Measurements from ENCODE around the gene HPCAL4. TPM values are rescaled to one million over a fixed set of nuclear protein-coding genes. Genes with fewer than 3 reads are reported as not detected.

The HPCAL4 gene
- total and polyA plus RNA-seq, 10 of the 15 experiments (the other 5 are each of a cell fraction or from before 2014, with no cell fraction given), result 0.05 to 0.18 (median 0.06) TPM; not detected in 5

DNA sequence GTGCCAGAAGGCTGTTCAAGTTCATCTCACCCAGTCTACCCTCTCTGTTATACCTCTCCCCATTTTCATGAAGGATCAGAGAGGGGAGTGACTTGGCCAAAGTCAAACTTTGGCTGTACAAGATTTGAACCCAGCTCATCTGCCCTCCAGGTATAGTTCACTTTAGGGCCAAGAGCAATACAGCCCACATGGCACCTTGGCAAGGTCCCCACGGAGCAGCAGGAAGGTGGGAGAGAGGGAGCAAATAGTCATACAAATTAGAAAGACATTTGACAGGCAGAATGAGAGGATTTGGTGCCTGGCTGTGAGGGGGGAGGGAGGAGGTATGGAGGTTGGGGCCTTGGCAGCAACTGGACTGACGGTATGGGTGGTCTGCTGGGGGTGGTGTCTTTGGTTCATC is 1.0 kb downstream of the HPCAL4 start:
- intact Hi-C loops (cut with micrococcal nuclease; ENCODE audit: unreplicated experiment), result no loop called here
- no TSS peak for BruUV-seq (replicated peaks)

More for the DNA sequence above, 1.0 kb downstream of the HPCAL4 start:
- H3K4me1 ChIP-seq (ENCODE audit: control insufficient read depth, insufficient read depth, low read length), result peaks cover 7% of the 10 kb centered on the region
- no peaks in the 10 kb centered on the region for H3K36me3 ChIP-seq (ENCODE audit: control insufficient read depth in 2 of 2, insufficient read depth in 2 of 2, low read length in 1 of 2)
- H3K27me3 ChIP-seq (replicated peaks in 1 of 2; ENCODE audit: control insufficient read depth in 2 of 2, insufficient read depth in 2 of 2, low read length in 1 of 2), result peaks cover 1 to 4% of the 10 kb centered on the region in 2 experiments; a peak in 3 of 4 replicates
- no peak overlapping the region for H3K4me3 ChIP-seq
- H2AFZ ChIP-seq (ENCODE audit: control insufficient read depth, low read depth, low read length), result no peak overlapping the region
- POLR2A ChIA-PET, result no interaction called here
- SMC1A ChIA-PET (ENCODE audit: uncharacterized antibody, unreplicated experiment), result interaction anchor here (0.7 to 1.1 kb wide), 3 partner anchors 9 to 20 kb away, joined by 3 to 4 read pairs (median 3); no protein-coding TSS in a partner anchor
- no peaks in the 10 kb centered on the region for H3K79me2 ChIP-seq (ENCODE audit: control insufficient read depth, insufficient read depth, low read length)
- DNase-seq (ENCODE audit: low read depth, low spot score) (no peak), FAIRE-seq (no peak), ATAC-seq (no peak)
- CTCF ChIA-PET, result interaction anchor here (0.9 kb wide), 1 partner anchor 32 kb away, joined by 4 read pairs; no protein-coding TSS in a partner anchor
- no peaks in the 10 kb centered on the region for H3K9me3 ChIP-seq (replicated peaks; ENCODE audit: control insufficient read depth, insufficient read depth, low read length)
- H3K9ac ChIP-seq (ENCODE audit: control insufficient read depth, insufficient read depth, low read length), result no peak overlapping the region
- H4K20me1 ChIP-seq (ENCODE audit: control insufficient read depth, insufficient read depth), result no peaks in the 10 kb centered on the region
- no peak overlapping the region for H3K4me2 ChIP-seq (ENCODE audit: control insufficient read depth, insufficient read depth)
- no peak overlapping the region for H3K27ac ChIP-seq (ENCODE audit: control insufficient read depth, insufficient read depth)
- TF ChIP-seq, protein P1, sequence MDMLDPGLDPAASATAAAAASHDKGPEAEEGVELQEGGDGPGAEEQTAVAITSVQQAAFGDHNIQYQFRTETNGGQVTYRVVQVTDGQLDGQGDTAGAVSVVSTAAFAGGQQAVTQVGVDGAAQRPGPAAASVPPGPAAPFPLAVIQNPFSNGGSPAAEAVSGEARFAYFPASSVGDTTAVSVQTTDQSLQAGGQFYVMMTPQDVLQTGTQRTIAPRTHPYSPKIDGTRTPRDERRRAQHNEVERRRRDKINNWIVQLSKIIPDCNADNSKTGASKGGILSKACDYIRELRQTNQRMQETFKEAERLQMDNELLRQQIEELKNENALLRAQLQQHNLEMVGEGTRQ (IDR thresholded peaks at IDR 0.05; ENCODE audit: borderline replicate concordance, low read depth, low read length), result no peak
- TF ChIP-seq GABPA (IDR thresholded peaks at IDR 0.05; ENCODE audit: low read depth) (no peak), TARDBP (IDR thresholded peaks at IDR 0.05; ENCODE audit: borderline replicate concordance) (no peak), SPI1 (IDR thresholded peaks at IDR 0.05; ENCODE audit: borderline replicate concordance, insufficient read depth, low read depth, low read length) (no peak), POLR2AphosphoS5 (IDR thresholded peaks at IDR 0.05; ENCODE audit: low read length) (no peak), SIX5 (IDR thresholded peaks at IDR 0.05; ENCODE audit: low read depth, low read length, severe bottlenecking) (no peak), IRF4 (IDR thresholded peaks at IDR 0.05; ENCODE audit: low read depth, low read length) (no peak), CEBPB (IDR thresholded peaks at IDR 0.05; ENCODE audit: borderline replicate concordance in 1 of 2, low read depth in 2 of 2, low read length in 2 of 2) (no peak), YY1 (IDR thresholded peaks at IDR 0.05; ENCODE audit: low read depth, low read length) (no peak), RUNX3 (IDR thresholded peaks at IDR 0.05; ENCODE audit: low read length) (no peak), CBFB (IDR thresholded peaks at IDR 0.05; ENCODE audit: low read depth) (no peak), BCL11A (IDR thresholded peaks at IDR 0.05; ENCODE audit: low read depth, low read length) (no peak)
- TF ChIP-seq, protein P2, sequence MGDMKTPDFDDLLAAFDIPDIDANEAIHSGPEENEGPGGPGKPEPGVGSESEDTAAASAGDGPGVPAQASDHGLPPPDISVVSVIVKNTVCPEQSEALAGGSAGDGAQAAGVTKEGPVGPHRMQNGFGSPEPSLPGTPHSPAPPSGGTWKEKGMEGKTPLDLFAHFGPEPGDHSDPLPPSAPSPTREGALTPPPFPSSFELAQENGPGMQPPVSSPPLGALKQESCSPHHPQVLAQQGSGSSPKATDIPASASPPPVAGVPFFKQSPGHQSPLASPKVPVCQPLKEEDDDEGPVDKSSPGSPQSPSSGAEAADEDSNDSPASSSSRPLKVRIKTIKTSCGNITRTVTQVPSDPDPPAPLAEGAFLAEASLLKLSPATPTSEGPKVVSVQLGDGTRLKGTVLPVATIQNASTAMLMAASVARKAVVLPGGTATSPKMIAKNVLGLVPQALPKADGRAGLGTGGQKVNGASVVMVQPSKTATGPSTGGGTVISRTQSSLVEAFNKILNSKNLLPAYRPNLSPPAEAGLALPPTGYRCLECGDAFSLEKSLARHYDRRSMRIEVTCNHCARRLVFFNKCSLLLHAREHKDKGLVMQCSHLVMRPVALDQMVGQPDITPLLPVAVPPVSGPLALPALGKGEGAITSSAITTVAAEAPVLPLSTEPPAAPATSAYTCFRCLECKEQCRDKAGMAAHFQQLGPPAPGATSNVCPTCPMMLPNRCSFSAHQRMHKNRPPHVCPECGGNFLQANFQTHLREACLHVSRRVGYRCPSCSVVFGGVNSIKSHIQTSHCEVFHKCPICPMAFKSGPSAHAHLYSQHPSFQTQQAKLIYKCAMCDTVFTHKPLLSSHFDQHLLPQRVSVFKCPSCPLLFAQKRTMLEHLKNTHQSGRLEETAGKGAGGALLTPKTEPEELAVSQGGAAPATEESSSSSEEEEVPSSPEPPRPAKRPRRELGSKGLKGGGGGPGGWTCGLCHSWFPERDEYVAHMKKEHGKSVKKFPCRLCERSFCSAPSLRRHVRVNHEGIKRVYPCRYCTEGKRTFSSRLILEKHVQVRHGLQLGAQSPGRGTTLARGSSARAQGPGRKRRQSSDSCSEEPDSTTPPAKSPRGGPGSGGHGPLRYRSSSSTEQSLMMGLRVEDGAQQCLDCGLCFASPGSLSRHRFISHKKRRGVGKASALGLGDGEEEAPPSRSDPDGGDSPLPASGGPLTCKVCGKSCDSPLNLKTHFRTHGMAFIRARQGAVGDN (IDR thresholded peaks at IDR 0.05), result no peak
- TF ChIP-seq, protein P3, sequence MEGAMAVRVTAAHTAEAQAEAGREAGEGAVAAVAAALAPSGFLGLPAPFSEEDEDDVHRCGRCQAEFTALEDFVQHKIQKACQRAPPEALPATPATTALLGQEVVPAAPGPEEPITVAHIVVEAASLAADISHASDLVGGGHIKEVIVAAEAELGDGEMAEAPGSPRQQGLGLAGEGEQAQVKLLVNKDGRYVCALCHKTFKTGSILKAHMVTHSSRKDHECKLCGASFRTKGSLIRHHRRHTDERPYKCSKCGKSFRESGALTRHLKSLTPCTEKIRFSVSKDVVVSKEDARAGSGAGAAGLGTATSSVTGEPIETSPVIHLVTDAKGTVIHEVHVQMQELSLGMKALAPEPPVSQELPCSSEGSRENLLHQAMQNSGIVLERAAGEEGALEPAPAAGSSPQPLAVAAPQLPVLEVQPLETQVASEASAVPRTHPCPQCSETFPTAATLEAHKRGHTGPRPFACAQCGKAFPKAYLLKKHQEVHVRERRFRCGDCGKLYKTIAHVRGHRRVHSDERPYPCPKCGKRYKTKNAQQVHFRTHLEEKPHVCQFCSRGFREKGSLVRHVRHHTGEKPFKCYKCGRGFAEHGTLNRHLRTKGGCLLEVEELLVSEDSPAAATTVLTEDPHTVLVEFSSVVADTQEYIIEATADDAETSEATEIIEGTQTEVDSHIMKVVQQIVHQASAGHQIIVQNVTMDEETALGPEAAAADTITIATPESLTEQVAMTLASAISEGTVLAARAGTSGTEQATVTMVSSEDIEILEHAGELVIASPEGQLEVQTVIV (IDR thresholded peaks at IDR 0.05; ENCODE audit: borderline replicate concordance, partially characterized antibody), result no peak
- TF ChIP-seq, protein P4, sequence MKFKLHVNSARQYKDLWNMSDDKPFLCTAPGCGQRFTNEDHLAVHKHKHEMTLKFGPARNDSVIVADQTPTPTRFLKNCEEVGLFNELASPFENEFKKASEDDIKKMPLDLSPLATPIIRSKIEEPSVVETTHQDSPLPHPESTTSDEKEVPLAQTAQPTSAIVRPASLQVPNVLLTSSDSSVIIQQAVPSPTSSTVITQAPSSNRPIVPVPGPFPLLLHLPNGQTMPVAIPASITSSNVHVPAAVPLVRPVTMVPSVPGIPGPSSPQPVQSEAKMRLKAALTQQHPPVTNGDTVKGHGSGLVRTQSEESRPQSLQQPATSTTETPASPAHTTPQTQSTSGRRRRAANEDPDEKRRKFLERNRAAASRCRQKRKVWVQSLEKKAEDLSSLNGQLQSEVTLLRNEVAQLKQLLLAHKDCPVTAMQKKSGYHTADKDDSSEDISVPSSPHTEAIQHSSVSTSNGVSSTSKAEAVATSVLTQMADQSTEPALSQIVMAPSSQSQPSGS (IDR thresholded peaks at IDR 0.05; ENCODE audit: low read length), result no peak
- in situ Hi-C loops (cut with MboI), result no loop called here
- RAD21 ChIA-PET (ENCODE audit: unreplicated experiment), result no interaction called here
- WGBS (ENCODE audit: insufficient coverage, insufficient replicate concordance, low lambda C conversion rate, missing lambda C conversion rate), result 0% methylated on average over 2 of the region's 2 CpGs

All from GM12878 (cell line).